ENCODE data around the gene NUP160.
"Not testable (repeated sequence)": the region's sequence is repeated elsewhere in the genome, so short reads cannot be mapped to it uniquely, and the experiment has no call there.

The NUP160 gene, protein sequence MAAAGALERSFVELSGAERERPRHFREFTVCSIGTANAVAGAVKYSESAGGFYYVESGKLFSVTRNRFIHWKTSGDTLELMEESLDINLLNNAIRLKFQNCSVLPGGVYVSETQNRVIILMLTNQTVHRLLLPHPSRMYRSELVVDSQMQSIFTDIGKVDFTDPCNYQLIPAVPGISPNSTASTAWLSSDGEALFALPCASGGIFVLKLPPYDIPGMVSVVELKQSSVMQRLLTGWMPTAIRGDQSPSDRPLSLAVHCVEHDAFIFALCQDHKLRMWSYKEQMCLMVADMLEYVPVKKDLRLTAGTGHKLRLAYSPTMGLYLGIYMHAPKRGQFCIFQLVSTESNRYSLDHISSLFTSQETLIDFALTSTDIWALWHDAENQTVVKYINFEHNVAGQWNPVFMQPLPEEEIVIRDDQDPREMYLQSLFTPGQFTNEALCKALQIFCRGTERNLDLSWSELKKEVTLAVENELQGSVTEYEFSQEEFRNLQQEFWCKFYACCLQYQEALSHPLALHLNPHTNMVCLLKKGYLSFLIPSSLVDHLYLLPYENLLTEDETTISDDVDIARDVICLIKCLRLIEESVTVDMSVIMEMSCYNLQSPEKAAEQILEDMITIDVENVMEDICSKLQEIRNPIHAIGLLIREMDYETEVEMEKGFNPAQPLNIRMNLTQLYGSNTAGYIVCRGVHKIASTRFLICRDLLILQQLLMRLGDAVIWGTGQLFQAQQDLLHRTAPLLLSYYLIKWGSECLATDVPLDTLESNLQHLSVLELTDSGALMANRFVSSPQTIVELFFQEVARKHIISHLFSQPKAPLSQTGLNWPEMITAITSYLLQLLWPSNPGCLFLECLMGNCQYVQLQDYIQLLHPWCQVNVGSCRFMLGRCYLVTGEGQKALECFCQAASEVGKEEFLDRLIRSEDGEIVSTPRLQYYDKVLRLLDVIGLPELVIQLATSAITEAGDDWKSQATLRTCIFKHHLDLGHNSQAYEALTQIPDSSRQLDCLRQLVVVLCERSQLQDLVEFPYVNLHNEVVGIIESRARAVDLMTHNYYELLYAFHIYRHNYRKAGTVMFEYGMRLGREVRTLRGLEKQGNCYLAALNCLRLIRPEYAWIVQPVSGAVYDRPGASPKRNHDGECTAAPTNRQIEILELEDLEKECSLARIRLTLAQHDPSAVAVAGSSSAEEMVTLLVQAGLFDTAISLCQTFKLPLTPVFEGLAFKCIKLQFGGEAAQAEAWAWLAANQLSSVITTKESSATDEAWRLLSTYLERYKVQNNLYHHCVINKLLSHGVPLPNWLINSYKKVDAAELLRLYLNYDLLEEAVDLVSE (N-terminal part only)

DNA sequence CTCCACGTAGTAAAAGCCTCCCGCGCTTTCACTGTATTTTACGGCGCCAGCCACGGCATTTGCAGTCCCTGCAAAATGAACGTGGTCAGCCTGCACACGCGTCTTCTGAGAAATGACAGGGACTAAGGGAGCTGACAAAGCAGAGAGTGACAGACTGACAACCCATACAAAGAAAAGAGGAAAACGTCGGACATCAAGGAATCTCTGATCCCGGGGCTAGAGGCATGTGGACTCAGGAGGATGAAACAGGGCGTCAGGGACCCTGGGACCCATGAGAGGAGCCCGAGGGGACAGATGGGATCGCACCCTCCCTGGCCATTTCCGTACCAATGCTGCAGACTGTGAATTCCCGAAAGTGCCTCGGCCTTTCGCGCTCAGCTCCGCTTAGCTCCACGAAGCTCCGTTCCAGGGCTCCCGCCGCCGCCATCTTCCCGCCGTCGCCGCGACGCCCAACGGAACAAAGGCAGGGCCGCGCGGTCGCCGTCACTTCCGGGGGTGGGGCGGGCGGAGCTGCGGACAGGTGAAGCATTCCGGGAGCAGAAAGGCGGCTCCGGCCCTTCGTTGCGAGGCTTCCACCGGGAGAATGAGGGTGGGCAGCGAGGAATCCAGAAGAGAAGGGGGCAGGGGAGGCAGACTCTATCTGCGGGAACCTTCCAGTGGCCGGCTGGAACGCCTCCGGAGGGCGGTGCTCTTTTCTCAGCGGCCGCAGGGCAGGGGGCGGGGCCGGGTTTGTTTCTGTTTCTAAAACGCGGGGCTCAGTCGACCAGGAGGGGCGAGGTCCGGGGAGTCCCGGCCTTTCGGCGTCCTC is at the start of gene NUP160:
NUP160 (minus strand) TSS at position 459 of the 808 bp plus-strand sequence; CDS start at position 427, 32 bp downstream.
- peak; percentile 91 for DNase-seq (ENCODE audit: extremely low spot score)

DNA sequence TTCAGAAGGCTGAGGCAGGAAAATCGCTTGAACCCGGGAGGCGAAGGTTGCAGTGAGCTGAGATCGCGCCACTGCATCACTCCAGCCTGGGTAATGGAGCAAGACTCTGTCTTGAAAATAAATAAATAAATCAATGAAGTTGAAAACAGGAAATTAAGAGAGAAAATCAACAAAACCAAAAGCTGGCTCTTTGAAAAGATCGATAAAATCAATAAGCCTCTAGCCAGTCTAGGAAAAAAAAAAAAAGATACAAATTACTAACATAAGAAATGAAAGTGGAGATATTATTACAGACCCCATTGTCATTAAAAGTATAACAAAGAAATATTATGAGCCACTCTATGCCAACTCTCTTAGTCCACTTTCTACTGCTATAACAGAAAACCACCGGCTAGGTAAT is 48.0 kb upstream of the NUP160 start:
- DNase-seq (ENCODE audit: extremely low spot score), result no peak
- ChIA-PET CTCF (no interaction called here), POLR2A (no interaction called here)
- no peak for TF ChIP-seq CTCF (IDR thresholded peaks at IDR 0.05; ENCODE audit: control extremely low read depth, extremely low read depth, low read depth, missing control alignments)

More for the DNA sequence above, at the start of gene NUP160:
- ChIA-PET CTCF (interaction anchor here (0.9 to 1.0 kb wide), 3 partner anchors 9 to 87 kb away, joined by 3 to 4 read pairs (median 3); no protein-coding TSS in a partner anchor), POLR2A (interaction anchor here (0.9 kb wide), 1 partner anchor 23 kb away, joined by 3 read pairs; no protein-coding TSS in a partner anchor)
- peak; percentile 15 for TF ChIP-seq CTCF (IDR thresholded peaks at IDR 0.05; ENCODE audit: control extremely low read depth, extremely low read depth, low read depth, missing control alignments)

- TF ChIP-seq CTCF (IDR thresholded peaks at IDR 0.05; ENCODE audit: control extremely low read depth, extremely low read depth, low read depth, missing control alignments), result no peak
- CTCF ChIA-PET, result no interaction called here
- POLR2A ChIA-PET, result no interaction called here
- DNase-seq (ENCODE audit: extremely low spot score), result no peak
Observed at GRCh38 chr11:47895035-47895434, 46.9 kb upstream of the NUP160 start.

GRCh38 chr11:47892546-47893276 is 44.6 kb upstream of the NUP160 start:
- DNase-seq (ENCODE audit: extremely low spot score); POLR2A ChIA-PET: not testable (repeated sequence)
- CTCF ChIA-PET, result interaction anchor here (1.4 kb wide), 1 partner anchor 11 kb away, joined by 3 read pairs; no protein-coding TSS in a partner anchor

DNA sequence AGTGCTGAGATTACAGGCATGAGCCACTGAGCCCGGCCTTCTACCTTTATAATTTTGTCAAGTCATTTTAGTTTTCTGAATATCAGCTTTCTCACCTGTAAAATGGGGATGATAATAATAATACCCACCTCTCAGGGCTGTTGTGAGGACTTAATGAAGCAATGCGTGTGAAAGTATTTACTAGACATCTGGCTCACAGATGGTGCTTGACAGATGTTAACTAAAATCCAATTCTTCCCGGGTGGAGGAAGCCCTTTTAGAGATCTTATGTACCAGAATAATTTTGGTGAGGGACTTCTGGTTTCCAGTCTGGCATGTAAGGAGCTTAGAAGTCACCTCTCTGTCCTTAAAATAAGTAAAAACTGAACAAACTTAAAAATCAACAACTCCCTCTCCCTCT is 43.7 kb upstream of the NUP160 start:
- DNase-seq (ENCODE audit: extremely low spot score), result no peak
- ChIA-PET POLR2A (no interaction called here), CTCF (interaction anchor here (1.4 kb wide), 1 partner anchor 10 kb away, joined by 3 read pairs; no protein-coding TSS in a partner anchor)
- TF ChIP-seq CTCF (IDR thresholded peaks at IDR 0.05; ENCODE audit: control extremely low read depth, extremely low read depth, low read depth, missing control alignments), result no peak
